Ascending aorta (tissue), 2 donors: ENCODE data around the gene UACA. TPM values are rescaled to one million over a fixed set of nuclear protein-coding genes. Genes with fewer than 3 reads are reported as not detected.
"Not testable (repeated sequence)": the region's sequence is repeated elsewhere in the genome, so short reads cannot be mapped to it uniquely, and the experiment has no call there.

Experiments used
- DNase-seq, 2 donors: peaks; one replicate each; pipeline ENCODE4 v3.0.0-alpha.2; 2019; ENCODE audit warnings: low spot score in 2 of 2
- H3K27ac ChIP-seq, 2 donors: fragments of 200-600 bp; sonication (generic); one replicate each; pipeline ENCODE4 v1.5.1; 2016 to 2017; ENCODE audit warnings: mild to moderate bottlenecking in 1 of 2
- H3K27me3 ChIP-seq: fragments of 200-600 bp; sonication (generic); one replicate; pipeline ENCODE4 v1.5.1; 2017
- H3K36me3 ChIP-seq, 2 donors: fragments of 200-600 bp; sonication (generic); one replicate each; pipeline ENCODE4 v1.5.1; 2016
- H3K4me1 ChIP-seq, 2 donors: fragments of 200-600 bp; sonication (generic); one replicate each; pipeline ENCODE4 v1.5.1; 2016 to 2017; ENCODE audit warnings: mild to moderate bottlenecking in 1 of 2
- H3K4me3 ChIP-seq, 2 donors: fragments of 200-600 bp; sonication (generic); one replicate each; pipeline ENCODE4 v1.5.1; 2016 to 2017; ENCODE audit warnings: mild to moderate bottlenecking in 1 of 2
- H3K9me3 ChIP-seq, 2 donors: fragments of 200-600 bp; sonication (generic); one replicate each; pipeline ENCODE4 v1.5.1; 2016
- intact Hi-C: fragments of 100-400 bp; cut with DNase I; formaldehyde crosslinking; loops from one replicate; pipeline ENCODE4 v1.15.1; 2023
- total RNA-seq: library from RNA; depleted of rRNA; stranded (reverse); fragments of >200 nt; gene quantifications from one replicate; pipeline ENCODE4 v1.1.0, GENCODE V29; 2016
- TF ChIP-seq, protein P1 (sequence below), 3 experiments: fragments of 200-600 bp in 2 of 3; fragments of 450-650 bp in 1 of 3; sonication (generic) in 2 of 3; IDR thresholded peaks; one replicate each; pipeline ENCODE4 v1.5.1; 2016 to 2019; ENCODE audit warnings: antibody characterized with exemption in 3 of 3, mild to moderate bottlenecking in 1 of 3, moderate library complexity in 1 of 3

UACA gene, protein sequence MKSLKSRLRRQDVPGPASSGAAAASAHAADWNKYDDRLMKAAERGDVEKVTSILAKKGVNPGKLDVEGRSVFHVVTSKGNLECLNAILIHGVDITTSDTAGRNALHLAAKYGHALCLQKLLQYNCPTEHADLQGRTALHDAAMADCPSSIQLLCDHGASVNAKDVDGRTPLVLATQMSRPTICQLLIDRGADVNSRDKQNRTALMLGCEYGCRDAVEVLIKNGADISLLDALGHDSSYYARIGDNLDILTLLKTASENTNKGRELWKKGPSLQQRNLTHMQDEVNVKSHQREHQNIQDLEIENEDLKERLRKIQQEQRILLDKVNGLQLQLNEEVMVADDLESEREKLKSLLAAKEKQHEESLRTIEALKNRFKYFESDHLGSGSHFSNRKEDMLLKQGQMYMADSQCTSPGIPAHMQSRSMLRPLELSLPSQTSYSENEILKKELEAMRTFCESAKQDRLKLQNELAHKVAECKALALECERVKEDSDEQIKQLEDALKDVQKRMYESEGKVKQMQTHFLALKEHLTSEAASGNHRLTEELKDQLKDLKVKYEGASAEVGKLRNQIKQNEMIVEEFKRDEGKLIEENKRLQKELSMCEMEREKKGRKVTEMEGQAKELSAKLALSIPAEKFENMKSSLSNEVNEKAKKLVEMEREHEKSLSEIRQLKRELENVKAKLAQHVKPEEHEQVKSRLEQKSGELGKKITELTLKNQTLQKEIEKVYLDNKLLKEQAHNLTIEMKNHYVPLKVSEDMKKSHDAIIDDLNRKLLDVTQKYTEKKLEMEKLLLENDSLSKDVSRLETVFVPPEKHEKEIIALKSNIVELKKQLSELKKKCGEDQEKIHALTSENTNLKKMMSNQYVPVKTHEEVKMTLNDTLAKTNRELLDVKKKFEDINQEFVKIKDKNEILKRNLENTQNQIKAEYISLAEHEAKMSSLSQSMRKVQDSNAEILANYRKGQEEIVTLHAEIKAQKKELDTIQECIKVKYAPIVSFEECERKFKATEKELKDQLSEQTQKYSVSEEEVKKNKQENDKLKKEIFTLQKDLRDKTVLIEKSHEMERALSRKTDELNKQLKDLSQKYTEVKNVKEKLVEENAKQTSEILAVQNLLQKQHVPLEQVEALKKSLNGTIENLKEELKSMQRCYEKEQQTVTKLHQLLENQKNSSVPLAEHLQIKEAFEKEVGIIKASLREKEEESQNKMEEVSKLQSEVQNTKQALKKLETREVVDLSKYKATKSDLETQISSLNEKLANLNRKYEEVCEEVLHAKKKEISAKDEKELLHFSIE (N-terminal part only)
- 34.0 TPM for total RNA-seq

DNA sequence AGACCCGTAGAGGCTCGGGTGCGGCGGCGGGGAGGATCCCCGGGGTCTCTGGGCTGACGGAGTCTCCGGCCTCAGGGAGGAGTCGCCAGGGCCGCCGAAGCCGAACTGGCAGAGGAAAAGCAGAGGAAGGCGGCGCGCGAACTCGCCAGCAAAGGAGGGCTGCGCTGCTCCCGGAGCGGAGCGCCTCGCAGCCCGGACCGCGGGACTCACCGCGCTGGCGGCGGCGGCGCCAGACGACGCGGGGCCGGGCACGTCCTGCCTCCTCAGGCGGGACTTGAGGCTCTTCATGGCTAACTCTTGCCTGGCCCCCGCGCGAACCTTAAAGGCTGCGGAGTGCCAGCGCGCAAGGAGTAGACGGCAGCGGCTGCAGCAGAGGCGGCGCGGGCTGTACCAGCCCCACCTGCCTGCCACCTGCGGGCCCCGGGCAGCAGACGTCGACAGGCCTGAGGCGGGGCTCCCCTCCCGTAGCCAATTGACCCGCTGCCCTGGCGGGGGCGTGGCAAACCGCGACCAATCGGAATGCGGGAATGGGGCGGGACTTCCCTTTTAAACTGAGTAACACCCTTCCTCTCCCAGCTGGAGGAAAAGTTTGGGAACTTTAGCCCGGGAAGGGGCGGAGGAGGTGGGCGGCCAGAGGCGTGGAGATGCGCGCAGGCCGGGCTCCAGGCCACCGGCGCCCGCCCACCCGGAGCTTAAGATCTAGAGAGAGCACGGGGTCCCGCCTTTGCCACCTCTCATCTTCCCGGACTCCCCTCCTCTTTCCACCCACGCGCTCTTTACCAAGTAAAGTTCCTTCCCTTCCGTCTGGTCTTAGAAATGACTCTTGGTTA, at the start of gene UACA:
UACA (minus strand) TSS at position 439 of the 830 bp plus-strand sequence; CDS start at position 288, 151 bp downstream.
- H3K27ac ChIP-seq: peak within 1 kb of the TSS; percentile 99
- peak; percentile 88 to 98 for DNase-seq
- peak within 1 kb of the TSS; percentile 87 to 99 for H3K4me3 ChIP-seq
- H3K36me3 ChIP-seq: no peaks in the 10 kb centered on the region
- H3K9me3 ChIP-seq: no peaks in the 10 kb centered on the region
- TF ChIP-seq, protein P1, sequence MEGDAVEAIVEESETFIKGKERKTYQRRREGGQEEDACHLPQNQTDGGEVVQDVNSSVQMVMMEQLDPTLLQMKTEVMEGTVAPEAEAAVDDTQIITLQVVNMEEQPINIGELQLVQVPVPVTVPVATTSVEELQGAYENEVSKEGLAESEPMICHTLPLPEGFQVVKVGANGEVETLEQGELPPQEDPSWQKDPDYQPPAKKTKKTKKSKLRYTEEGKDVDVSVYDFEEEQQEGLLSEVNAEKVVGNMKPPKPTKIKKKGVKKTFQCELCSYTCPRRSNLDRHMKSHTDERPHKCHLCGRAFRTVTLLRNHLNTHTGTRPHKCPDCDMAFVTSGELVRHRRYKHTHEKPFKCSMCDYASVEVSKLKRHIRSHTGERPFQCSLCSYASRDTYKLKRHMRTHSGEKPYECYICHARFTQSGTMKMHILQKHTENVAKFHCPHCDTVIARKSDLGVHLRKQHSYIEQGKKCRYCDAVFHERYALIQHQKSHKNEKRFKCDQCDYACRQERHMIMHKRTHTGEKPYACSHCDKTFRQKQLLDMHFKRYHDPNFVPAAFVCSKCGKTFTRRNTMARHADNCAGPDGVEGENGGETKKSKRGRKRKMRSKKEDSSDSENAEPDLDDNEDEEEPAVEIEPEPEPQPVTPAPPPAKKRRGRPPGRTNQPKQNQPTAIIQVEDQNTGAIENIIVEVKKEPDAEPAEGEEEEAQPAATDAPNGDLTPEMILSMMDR (IDR thresholded peaks at IDR 0.05): no peak
- intact Hi-C loops: loop anchor here (2.0 to 5.0 kb wide), 4 partner anchors 34 to 94 kb away; no protein-coding TSS in a partner anchor
- H3K4me1 ChIP-seq: peaks cover 6 to 23% of the 10 kb centered on the region in 2 donors
- no peaks in the 10 kb centered on the region for H3K27me3 ChIP-seq

DNA sequence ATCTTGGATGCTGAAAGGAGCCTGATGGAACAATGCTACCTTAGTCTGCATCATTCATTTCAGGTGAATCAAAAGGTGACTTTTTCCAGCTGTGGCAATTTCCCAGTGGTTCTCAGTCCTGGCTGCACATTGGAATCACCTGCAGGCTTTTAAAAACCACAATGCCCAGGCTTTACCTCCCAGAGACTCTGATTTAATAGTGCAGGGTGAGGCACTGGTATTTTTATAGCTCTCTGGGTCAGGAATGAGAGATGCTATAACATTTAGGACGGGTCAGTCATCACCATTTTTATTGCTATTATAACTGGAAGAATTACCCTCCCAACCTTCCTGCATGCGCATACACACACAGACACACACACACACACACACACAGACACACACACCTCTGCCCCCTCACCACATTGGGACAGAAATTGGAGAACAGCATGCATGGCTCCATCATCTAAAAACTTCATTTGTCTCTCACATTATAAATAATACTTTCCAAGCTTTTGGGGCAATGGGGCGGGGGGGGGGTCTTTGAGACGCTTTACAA, 49.5 kb upstream of the UACA start:
- no peaks in the 10 kb centered on the region for H3K36me3 ChIP-seq
- no peaks in the 10 kb centered on the region for H3K27me3 ChIP-seq
- no peak overlapping the region for H3K4me3 ChIP-seq
- no peaks in the 10 kb centered on the region for H3K9me3 ChIP-seq
- peaks cover 0 to 3% of the 10 kb centered on the region in 2 donors for H3K4me1 ChIP-seq
- H3K27ac ChIP-seq: no peak overlapping the region
- DNase-seq: no peak
- intact Hi-C loops: loop anchor here (1.0 kb wide), 1 partner anchor 133 kb away; no protein-coding TSS in a partner anchor
- TF ChIP-seq, protein P1 (IDR thresholded peaks at IDR 0.05): no peak

DNA sequence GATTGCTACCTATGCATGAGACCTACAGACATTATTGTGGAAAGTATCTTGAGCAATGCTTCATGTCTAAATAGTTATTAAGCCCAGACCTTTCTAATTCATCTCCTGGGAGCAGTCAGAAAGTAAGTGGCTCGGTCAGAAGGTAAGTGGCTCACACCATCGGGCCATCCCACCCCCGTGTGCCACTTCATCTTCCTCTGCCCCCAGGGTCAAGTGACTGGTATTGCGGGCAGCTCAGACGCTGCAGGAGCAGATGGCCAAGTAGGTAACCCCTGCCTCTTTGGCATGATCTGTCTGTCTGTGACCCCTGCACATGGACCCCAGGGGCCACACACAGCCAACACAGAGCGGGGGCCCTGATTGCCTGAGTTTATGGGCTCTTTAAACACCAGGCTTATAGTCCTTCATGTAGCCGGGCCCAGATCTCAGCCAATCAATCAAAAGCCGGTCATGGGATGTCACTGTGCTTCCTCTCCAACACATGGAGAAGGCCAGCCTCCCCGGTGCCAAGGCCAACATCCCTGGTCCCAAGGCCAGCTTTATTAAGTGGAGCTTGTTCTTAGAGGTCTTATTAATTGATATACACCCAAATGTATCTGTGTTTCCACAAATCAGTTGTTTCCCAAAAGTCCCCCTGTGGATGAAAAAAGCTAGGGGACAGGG, 47.7 kb upstream of the UACA start:
- Histone ChIP-seq H3K27me3 (no peaks in the 10 kb centered on the region), H3K36me3 (no peaks in the 10 kb centered on the region), H3K9me3 (no peaks in the 10 kb centered on the region), H3K4me3 (no peak overlapping the region), H3K4me1 (peaks cover 0 to 9% of the 10 kb centered on the region in 2 donors), H3K27ac (no peak overlapping the region)
- intact Hi-C loops: loop anchor here (2.0 kb wide), 1 partner anchor 48 kb away; the partner anchor contains the start of gene UACA
- TF ChIP-seq, protein P1 (IDR thresholded peaks at IDR 0.05): no peak
- DNase-seq: no peak

DNA sequence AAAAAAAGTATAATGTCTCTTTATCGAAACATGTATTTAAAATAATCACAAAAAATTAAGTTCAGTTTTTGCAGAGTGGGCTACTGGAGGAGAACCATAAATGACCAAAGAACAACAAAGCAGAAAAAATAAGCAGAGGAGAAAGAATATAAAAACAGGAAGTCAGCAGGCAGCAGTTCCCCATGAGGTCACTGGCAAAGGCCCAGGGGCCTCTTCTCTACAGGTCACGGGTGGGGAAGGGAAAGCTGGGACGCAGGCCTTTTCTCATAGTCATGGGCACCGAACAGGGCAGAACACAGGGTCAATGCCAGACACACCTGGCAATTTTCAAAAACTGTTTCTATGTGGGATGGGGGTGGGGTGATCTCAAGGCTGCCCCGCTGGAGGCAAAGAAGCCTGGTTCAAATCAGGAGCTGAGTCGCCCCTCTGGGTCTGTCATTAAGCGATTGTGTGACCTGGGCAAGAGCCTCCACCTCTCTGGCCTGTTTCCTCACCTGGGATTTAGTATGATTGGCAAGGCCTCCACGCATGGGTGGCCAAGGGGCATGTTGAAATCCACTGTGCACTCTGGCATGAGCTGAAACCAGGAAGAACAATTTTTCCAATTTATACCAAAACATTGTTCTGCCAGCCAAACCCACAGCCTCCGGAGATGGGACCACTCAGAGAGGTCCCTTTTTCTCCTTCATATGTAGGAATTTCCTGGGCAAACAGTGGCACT, 43.8 kb upstream of the UACA start:
- intact Hi-C loops: no loop called here
- DNase-seq: peak; percentile 33 to 71
- H3K27ac ChIP-seq: peak overlapping the region; percentile 47 to 54
- H3K9me3 ChIP-seq: no peaks in the 10 kb centered on the region
- TF ChIP-seq, protein P1 (IDR thresholded peaks at IDR 0.05): no peak
- H3K4me1 ChIP-seq: peaks cover 0 to 9% of the 10 kb centered on the region in 2 donors
- no peaks in the 10 kb centered on the region for H3K36me3 ChIP-seq
- H3K4me3 ChIP-seq: no peak overlapping the region
- no peaks in the 10 kb centered on the region for H3K27me3 ChIP-seq

DNA sequence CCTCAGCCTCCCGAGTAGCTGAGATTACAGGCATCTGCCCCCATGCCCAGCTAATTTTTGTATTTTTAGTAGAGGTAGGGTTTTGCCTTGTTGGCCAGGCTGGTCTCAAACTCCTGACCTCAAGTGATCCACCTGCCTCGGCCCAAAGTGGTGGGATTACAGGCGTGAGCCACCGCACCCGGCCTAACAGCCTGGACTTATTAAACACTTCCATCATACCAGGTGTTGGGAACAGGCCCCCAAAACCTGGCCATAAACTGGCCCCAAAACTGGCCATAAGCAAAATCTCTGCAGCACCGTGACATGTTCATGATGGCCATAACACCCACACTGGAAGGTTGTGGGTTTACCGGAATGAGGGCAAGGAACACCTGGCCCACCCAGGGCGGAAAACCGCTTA, 41.0 kb upstream of the UACA start:
- H3K27me3 ChIP-seq, H3K36me3 ChIP-seq, DNase-seq, H3K4me3 ChIP-seq, H3K27ac ChIP-seq, H3K9me3 ChIP-seq, intact Hi-C loops: not testable (repeated sequence)
- H3K4me1 ChIP-seq: peaks cover 6 to 20% of the 10 kb centered on the region in 2 donors
